SK-N-SH (cell line): Measurements from ENCODE around the gene DNPH1. TPM values are rescaled to one million over a fixed set of nuclear protein-coding genes. Genes with fewer than 3 reads are reported as not detected.

Source experiments
- CTCF ChIA-PET: fragments of 300-600, 350-600 bp; formaldehyde crosslinking; extraction: SDS; loops from one replicate; lab custom pipeline; 2021; lab: Yijun Ruan, JAX
- POLR2A ChIA-PET: fragments of 350-600 bp; sonication (Branson Sonifier 250); formaldehyde crosslinking; extraction: SDS; loops from one replicate; lab custom pipeline; 2020; ENCODE audit warnings: antibody characterized with exemption, inconsistent platforms; lab: Yijun Ruan, JAX
- DNase-seq: peaks from one replicate; pipeline ENCODE4 v3.0.0; 2012
- H2AFZ ChIP-seq: fragments of 200-600 bp; sonication (generic); 2 replicates; pipeline ENCODE4 v1.8.1; 2016; ENCODE audit warnings: antibody characterized with exemption, mild to moderate bottlenecking, low read depth
- H3F3A ChIP-seq: fragments of 200-600 bp; sonication (generic); replicated peaks from 2 replicates; pipeline ENCODE3; 2016; ENCODE audit warnings: antibody characterized with exemption, mild to moderate bottlenecking; ENCODE audit not compliant: insufficient read depth
- H3K27ac ChIP-seq, 2 experiments: fragments of 200-500 bp in 1 of 2; fragments of 200-600 bp in 1 of 2; sonication (Bioruptor generic) in 1 of 2; sonication (generic), shearing (Covaris generic) in 1 of 2; 2 replicates each; pipeline versions ENCODE4 v1.5.1 to v1.6.1; 2014 to 2016; ENCODE audit warnings: low read depth in 2 of 2, inconsistent platforms in 1 of 2, low read length in 1 of 2, mild to moderate bottlenecking in 1 of 2, mixed read lengths in 1 of 2
- H3K27me3 ChIP-seq: fragments of 200-600 bp; sonication (generic), shearing (Covaris generic); 2 replicates; pipeline ENCODE4 v1.6.1; 2016; ENCODE audit warnings: mixed run types; ENCODE audit not compliant: insufficient read depth
- H3K36me3 ChIP-seq, 2 experiments: fragments of 200-500 bp in 1 of 2; fragments of 200-600 bp in 1 of 2; sonication (Bioruptor generic) in 1 of 2; sonication (generic) in 1 of 2; replicated peaks in 1 of 2; 2 replicates each; pipeline versions ENCODE3 to v1.5.1; 2014 to 2016; ENCODE audit warnings: low read length in 1 of 2, mild to moderate bottlenecking in 1 of 2; ENCODE audit not compliant: insufficient read depth in 2 of 2, control insufficient read depth in 1 of 2
- H3K4me1 ChIP-seq, 2 experiments: fragments of 200-500 bp in 1 of 2; fragments of 200-600 bp in 1 of 2; sonication (Bioruptor generic) in 1 of 2; sonication (generic), shearing (Covaris generic) in 1 of 2; 2 replicates each; pipeline versions ENCODE4 v1.5.1 to v1.6.1; 2014 to 2016; ENCODE audit warnings: low read depth in 1 of 2, low read length in 1 of 2, mixed run types in 1 of 2; ENCODE audit not compliant: insufficient read depth in 2 of 2, control insufficient read depth in 1 of 2
- H3K4me2 ChIP-seq: fragments of 200-600 bp; sonication (generic), shearing (Covaris generic); 2 replicates; pipeline ENCODE4 v1.6.1; 2017; ENCODE audit warnings: mixed run types
- H3K4me3 ChIP-seq, 2 experiments: fragments of 200-500 bp in 1 of 2; fragments of 200-600 bp in 1 of 2; sonication (Bioruptor generic) in 1 of 2; sonication (generic), shearing (Covaris generic) in 1 of 2; 2 replicates each; pipeline versions ENCODE4 v1.5.1 to v1.8.1; 2014 to 2016; ENCODE audit warnings: low read depth in 2 of 2, inconsistent platforms in 1 of 2, low read length in 1 of 2, mild to moderate bottlenecking in 1 of 2, mixed read lengths in 1 of 2, moderate library complexity in 1 of 2
- H3K79me2 ChIP-seq: fragments of 200-600 bp; sonication (generic); 2 replicates; pipeline ENCODE4 v1.8.1; 2017; ENCODE audit warnings: mild to moderate bottlenecking; ENCODE audit not compliant: insufficient read depth
- H3K9ac ChIP-seq: fragments of 200-600 bp; sonication (generic); 2 replicates; pipeline ENCODE4 v1.6.1; 2017; ENCODE audit warnings: mixed run types
- H3K9me2 ChIP-seq: fragments of 200-600 bp; sonication (generic); 2 replicates; pipeline ENCODE4 v1.6.1; 2017; ENCODE audit warnings: mixed run types
- H3K9me3 ChIP-seq: fragments of 200-600 bp; sonication (generic); 2 replicates; pipeline ENCODE4 v1.6.1; 2017; ENCODE audit warnings: mixed run types, mild to moderate bottlenecking, moderate library complexity
- H4K20me1 ChIP-seq: fragments of 200-600 bp; sonication (generic); 2 replicates; pipeline ENCODE4 v1.6.1; 2017; ENCODE audit warnings: mild to moderate bottlenecking, mixed run types; ENCODE audit not compliant: insufficient read depth
- GABPA ChIP-seq: IDR thresholded peaks from 2 replicates; pipeline ENCODE4 v1.4.0; 2012; ENCODE audit warnings: low read depth, mild to moderate bottlenecking
- JUND ChIP-seq: IDR thresholded peaks from 2 replicates; pipeline ENCODE4 v1.4.0; 2012
- RCOR1 ChIP-seq: fragments of 150-350 bp; IDR thresholded peaks from 2 replicates; pipeline ENCODE4 v1.6.1; 2017; ENCODE audit warnings: antibody characterized with exemption, low read length
- RFX5 ChIP-seq: IDR thresholded peaks from 2 replicates; pipeline ENCODE4 v1.6.1; 2012; ENCODE audit warnings: mild to moderate bottlenecking, improper control_type of control experiment, low read length
- RXRA ChIP-seq: IDR thresholded peaks from 2 replicates; pipeline ENCODE4 v1.4.0; 2012; ENCODE audit warnings: low read depth, mild to moderate bottlenecking, borderline replicate concordance
- SMC3 ChIP-seq: IDR thresholded peaks from 2 replicates; pipeline ENCODE4 v1.6.1; 2012; ENCODE audit warnings: low read depth, low read length, improper control_type of control experiment
- WGBS: methylation state at CpG from one replicate; pipeline ENCODE4 v1.1.6; 2017; ENCODE audit warnings: low lambda C conversion rate; 5-methylcytosine and 5-hydroxymethylcytosine counted together
- polyA plus RNA-seq, 3 experiments: library from polyadenylated mRNA; depleted of rRNA; stranded (reverse); fragments of >200 nt; gene quantifications; 2 replicates each; pipeline ENCODE4 v1.2.3, GENCODE V29; 2012
- TF ChIP-seq, protein P1 (sequence below): IDR thresholded peaks from 2 replicates; pipeline ENCODE4 v1.6.1; 2012; ENCODE audit warnings: mild to moderate bottlenecking, low read depth, low read length, moderate library complexity
- TF ChIP-seq, protein P2 (sequence below): fragments of 200-600 bp; sonication (generic); IDR thresholded peaks from 2 replicates; pipeline ENCODE4 v1.6.1; 2017; ENCODE audit warnings: antibody characterized with exemption, mild to moderate bottlenecking, moderate library complexity
- TF ChIP-seq, protein P3 (sequence below): fragments of 150-350 bp; IDR thresholded peaks from 2 replicates; pipeline ENCODE4 v1.6.1; 2017; ENCODE audit warnings: antibody characterized with exemption, low read length, low read depth, borderline replicate concordance

Gene DNPH1
- polyA plus RNA-seq, 1 of the 3 experiments (the other 2 are of a cell fraction) = 287 TPM

DNA sequence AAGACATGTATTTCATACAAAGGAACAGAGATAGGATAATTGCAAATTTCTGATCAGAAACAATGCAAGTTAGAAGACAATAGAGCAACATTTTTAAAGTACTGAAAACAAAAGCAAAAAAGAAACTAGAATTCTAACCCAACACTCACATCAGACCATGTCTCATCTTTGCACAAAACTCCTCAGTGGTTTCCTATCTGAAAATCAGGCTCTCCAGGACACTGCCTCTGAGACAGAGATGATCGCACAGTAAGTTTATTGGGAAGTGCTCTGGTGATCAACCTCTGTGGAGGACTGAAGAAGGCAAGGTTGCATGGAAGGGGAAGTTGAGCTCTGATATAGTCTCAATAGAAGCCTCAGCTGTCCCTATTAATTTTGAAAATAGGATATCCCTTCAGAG lies 11.7 kb upstream of the DNPH1 start:
- no peak for DNase-seq
- H3K79me2 ChIP-seq = no peaks in the 10 kb centered on the region
- H3K4me1 ChIP-seq = peaks cover 0 to 7% of the 10 kb centered on the region in 2 experiments; a peak in 1 of 4 replicates
- no peaks in the 10 kb centered on the region for H3F3A ChIP-seq
- H3K9ac ChIP-seq = no peak overlapping the region
- H3K9me2 ChIP-seq = no peaks in the 10 kb centered on the region
- TF ChIP-seq RXRA (no peak), RCOR1 (no peak), RFX5 (no peak)
- TF ChIP-seq, protein P1, sequence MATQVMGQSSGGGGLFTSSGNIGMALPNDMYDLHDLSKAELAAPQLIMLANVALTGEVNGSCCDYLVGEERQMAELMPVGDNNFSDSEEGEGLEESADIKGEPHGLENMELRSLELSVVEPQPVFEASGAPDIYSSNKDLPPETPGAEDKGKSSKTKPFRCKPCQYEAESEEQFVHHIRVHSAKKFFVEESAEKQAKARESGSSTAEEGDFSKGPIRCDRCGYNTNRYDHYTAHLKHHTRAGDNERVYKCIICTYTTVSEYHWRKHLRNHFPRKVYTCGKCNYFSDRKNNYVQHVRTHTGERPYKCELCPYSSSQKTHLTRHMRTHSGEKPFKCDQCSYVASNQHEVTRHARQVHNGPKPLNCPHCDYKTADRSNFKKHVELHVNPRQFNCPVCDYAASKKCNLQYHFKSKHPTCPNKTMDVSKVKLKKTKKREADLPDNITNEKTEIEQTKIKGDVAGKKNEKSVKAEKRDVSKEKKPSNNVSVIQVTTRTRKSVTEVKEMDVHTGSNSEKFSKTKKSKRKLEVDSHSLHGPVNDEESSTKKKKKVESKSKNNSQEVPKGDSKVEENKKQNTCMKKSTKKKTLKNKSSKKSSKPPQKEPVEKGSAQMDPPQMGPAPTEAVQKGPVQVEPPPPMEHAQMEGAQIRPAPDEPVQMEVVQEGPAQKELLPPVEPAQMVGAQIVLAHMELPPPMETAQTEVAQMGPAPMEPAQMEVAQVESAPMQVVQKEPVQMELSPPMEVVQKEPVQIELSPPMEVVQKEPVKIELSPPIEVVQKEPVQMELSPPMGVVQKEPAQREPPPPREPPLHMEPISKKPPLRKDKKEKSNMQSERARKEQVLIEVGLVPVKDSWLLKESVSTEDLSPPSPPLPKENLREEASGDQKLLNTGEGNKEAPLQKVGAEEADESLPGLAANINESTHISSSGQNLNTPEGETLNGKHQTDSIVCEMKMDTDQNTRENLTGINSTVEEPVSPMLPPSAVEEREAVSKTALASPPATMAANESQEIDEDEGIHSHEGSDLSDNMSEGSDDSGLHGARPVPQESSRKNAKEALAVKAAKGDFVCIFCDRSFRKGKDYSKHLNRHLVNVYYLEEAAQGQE = no peak
- TF ChIP-seq, protein P2, sequence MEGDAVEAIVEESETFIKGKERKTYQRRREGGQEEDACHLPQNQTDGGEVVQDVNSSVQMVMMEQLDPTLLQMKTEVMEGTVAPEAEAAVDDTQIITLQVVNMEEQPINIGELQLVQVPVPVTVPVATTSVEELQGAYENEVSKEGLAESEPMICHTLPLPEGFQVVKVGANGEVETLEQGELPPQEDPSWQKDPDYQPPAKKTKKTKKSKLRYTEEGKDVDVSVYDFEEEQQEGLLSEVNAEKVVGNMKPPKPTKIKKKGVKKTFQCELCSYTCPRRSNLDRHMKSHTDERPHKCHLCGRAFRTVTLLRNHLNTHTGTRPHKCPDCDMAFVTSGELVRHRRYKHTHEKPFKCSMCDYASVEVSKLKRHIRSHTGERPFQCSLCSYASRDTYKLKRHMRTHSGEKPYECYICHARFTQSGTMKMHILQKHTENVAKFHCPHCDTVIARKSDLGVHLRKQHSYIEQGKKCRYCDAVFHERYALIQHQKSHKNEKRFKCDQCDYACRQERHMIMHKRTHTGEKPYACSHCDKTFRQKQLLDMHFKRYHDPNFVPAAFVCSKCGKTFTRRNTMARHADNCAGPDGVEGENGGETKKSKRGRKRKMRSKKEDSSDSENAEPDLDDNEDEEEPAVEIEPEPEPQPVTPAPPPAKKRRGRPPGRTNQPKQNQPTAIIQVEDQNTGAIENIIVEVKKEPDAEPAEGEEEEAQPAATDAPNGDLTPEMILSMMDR = no peak
- TF ChIP-seq, all 33 proteins: peak for 0
- H3K36me3 ChIP-seq = no peaks in the 10 kb centered on the region
- H3K27ac ChIP-seq = no peak overlapping the region
- no peak overlapping the region for H2AFZ ChIP-seq
- no peaks in the 10 kb centered on the region for H4K20me1 ChIP-seq
- H3K4me2 ChIP-seq = no peak overlapping the region
- H3K4me3 ChIP-seq = no peak overlapping the region
- H3K9me3 ChIP-seq = no peaks in the 10 kb centered on the region
- H3K27me3 ChIP-seq = peaks cover 21% of the 10 kb centered on the region
- ChIA-PET CTCF (interaction anchor here (0.6 to 1.1 kb wide), 3 partner anchors 9 to 88 kb away, joined by 3 to 4 read pairs (median 3); no protein-coding TSS in a partner anchor), POLR2A (no interaction called here)
- WGBS = 36% methylated on average over 1 of the region's 1 CpG

DNA sequence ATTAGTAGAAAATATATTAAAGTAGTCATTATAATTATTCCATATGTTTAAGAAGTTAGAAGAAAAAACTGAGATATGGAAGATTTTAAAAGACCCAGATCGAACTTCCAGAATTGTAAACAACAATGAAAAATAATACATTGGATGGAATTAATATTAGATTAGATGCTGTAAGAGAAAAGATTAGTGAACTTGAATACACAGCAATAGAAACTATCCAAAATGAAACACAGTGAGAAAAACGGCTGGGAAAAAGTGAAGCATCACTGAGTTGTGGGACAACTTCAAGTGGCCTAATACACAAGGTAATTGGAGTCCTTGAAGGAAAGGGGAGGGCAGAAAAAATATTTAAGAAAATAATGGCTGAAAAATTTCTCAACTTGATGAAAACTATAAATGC lies 9.8 kb upstream of the DNPH1 start:
- Histone ChIP-seq H3F3A (no peaks in the 10 kb centered on the region), H4K20me1 (no peaks in the 10 kb centered on the region), H3K9ac (no peak overlapping the region), H3K27ac (no peak overlapping the region), H3K36me3 (no peaks in the 10 kb centered on the region), H3K9me2 (no peaks in the 10 kb centered on the region), H3K4me3 (no peak overlapping the region), H2AFZ (no peak overlapping the region), H3K79me2 (no peaks in the 10 kb centered on the region), H3K27me3 (peaks cover 26% of the 10 kb centered on the region), H3K4me2 (no peak overlapping the region), H3K9me3 (no peaks in the 10 kb centered on the region), H3K4me1 (peaks cover 0 to 4% of the 10 kb centered on the region in 2 experiments; a peak in 1 of 4 replicates)
- TF ChIP-seq GABPA = no peak
- TF ChIP-seq JUND = no peak
- TF ChIP-seq, protein P3, sequence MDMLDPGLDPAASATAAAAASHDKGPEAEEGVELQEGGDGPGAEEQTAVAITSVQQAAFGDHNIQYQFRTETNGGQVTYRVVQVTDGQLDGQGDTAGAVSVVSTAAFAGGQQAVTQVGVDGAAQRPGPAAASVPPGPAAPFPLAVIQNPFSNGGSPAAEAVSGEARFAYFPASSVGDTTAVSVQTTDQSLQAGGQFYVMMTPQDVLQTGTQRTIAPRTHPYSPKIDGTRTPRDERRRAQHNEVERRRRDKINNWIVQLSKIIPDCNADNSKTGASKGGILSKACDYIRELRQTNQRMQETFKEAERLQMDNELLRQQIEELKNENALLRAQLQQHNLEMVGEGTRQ = no peak
- TF ChIP-seq RXRA = no peak
- no peak for TF ChIP-seq SMC3
- ChIA-PET POLR2A (no interaction called here), CTCF (interaction anchor here (2.1 kb wide), 1 partner anchor 9 kb away, joined by 19 read pairs; the partner anchor contains the start of gene DNPH1)
- 3% methylated on average over 2 of the region's 2 CpGs for whole genome bisulfite sequencing
- DNase-seq = no peak
